H9 (cell line): ENCODE measurements around the gene LASP1. TPM values are rescaled to one million over a fixed set of nuclear protein-coding genes. Genes with fewer than 3 reads are reported as not detected.

Experiments used
- DNase-seq: peaks from one replicate; pipeline ENCODE4 v3.0.0-alpha.2; 2017
- H2AFZ ChIP-seq: one replicate; pipeline ENCODE4 v1.6.1; 2013; ENCODE audit warnings: mild to moderate bottlenecking, low read length, control low read depth, moderate library complexity
- H2AK5ac ChIP-seq: 2 replicates; pipeline ENCODE4 v1.6.1; 2013; ENCODE audit warnings: low read length, control low read depth, mixed read lengths; ENCODE audit not compliant: insufficient read length
- H2BK120ac ChIP-seq: one replicate; pipeline ENCODE4 v1.6.1; 2013; ENCODE audit warnings: low read depth, mild to moderate bottlenecking, low read length, control low read depth, inconsistent platforms; ENCODE audit not compliant: poor library complexity, severe bottlenecking
- H2BK12ac ChIP-seq: 2 replicates; pipeline ENCODE4 v1.6.1; 2013; ENCODE audit warnings: low read length, control low read depth, mixed read lengths, low read depth; ENCODE audit not compliant: insufficient read length
- H2BK15ac ChIP-seq: 2 replicates; pipeline ENCODE4 v1.6.1; 2013; ENCODE audit warnings: low read depth, low read length, control low read depth
- H2BK20ac ChIP-seq: one replicate; pipeline ENCODE4 v1.6.1; 2013; ENCODE audit warnings: low read depth, mild to moderate bottlenecking, low read length, control low read depth, inconsistent platforms; ENCODE audit not compliant: poor library complexity, severe bottlenecking
- H2BK5ac ChIP-seq: 2 replicates; pipeline ENCODE4 v1.6.1; 2013; ENCODE audit warnings: low read length, control low read depth, mixed read lengths; ENCODE audit not compliant: insufficient read length
- H3K14ac ChIP-seq: 2 replicates; pipeline ENCODE4 v1.6.1; 2013; ENCODE audit warnings: low read length, control low read depth; ENCODE audit not compliant: insufficient read depth
- H3K18ac ChIP-seq: 2 replicates; pipeline ENCODE4 v1.6.1; 2013; ENCODE audit warnings: low read depth, mild to moderate bottlenecking, mixed read lengths, low read length, control low read depth; ENCODE audit not compliant: insufficient read length
- H3K23ac ChIP-seq: 2 replicates; pipeline ENCODE4 v1.6.1; 2013; ENCODE audit warnings: low read length, control low read depth, mixed read lengths, low read depth; ENCODE audit not compliant: insufficient read length
- H3K23me2 ChIP-seq: 2 replicates; pipeline ENCODE4 v1.6.1; 2013; ENCODE audit warnings: low read depth, mild to moderate bottlenecking, mixed read lengths, low read length, control low read depth; ENCODE audit not compliant: insufficient read length, poor library complexity, severe bottlenecking
- H3K27ac ChIP-seq: 2 replicates; pipeline ENCODE4 v1.5.1; 2013; ENCODE audit warnings: low read length, control low read depth, mixed read lengths, low read depth; ENCODE audit not compliant: insufficient read length
- H3K27me3 ChIP-seq: 2 replicates; pipeline ENCODE4 v1.6.1; 2013; ENCODE audit warnings: low read length, control low read depth, inconsistent platforms; ENCODE audit not compliant: insufficient read depth
- H3K4ac ChIP-seq: 2 replicates; pipeline ENCODE4 v1.6.1; 2013; ENCODE audit warnings: low read depth, mild to moderate bottlenecking, control low read depth, inconsistent platforms, low read length, moderate library complexity
- H3K4me1 ChIP-seq: 2 replicates; pipeline ENCODE4 v1.6.1; 2013; ENCODE audit warnings: low read length, control low read depth, inconsistent platforms; ENCODE audit not compliant: insufficient read depth
- H3K4me2 ChIP-seq: 2 replicates; pipeline ENCODE4 v1.6.1; 2013; ENCODE audit warnings: low read length, control low read depth, mixed read lengths; ENCODE audit not compliant: insufficient read length, insufficient read depth
- H3K56ac ChIP-seq: 2 replicates; pipeline ENCODE4 v1.6.1; 2013; ENCODE audit warnings: low read depth, mild to moderate bottlenecking, mixed read lengths, low read length, control low read depth; ENCODE audit not compliant: insufficient read length
- H3K79me1 ChIP-seq: 2 replicates; pipeline ENCODE4 v1.6.1; 2013; ENCODE audit warnings: low read depth, mild to moderate bottlenecking, moderate library complexity, low read length, control low read depth, inconsistent platforms; ENCODE audit not compliant: insufficient read depth, poor library complexity, severe bottlenecking
- H3K79me2 ChIP-seq: 2 replicates; pipeline ENCODE4 v1.6.1; 2013; ENCODE audit warnings: low read length, control low read depth, inconsistent platforms; ENCODE audit not compliant: insufficient read depth
- H3K9ac ChIP-seq: 2 replicates; pipeline ENCODE4 v1.6.1; 2013; ENCODE audit warnings: low read length, control low read depth, mixed read lengths; ENCODE audit not compliant: insufficient read length; ENCODE audit errors: extremely low read depth
- H3K9me3 ChIP-seq: one replicate; pipeline ENCODE4 v1.6.1; 2013; ENCODE audit warnings: low read depth, low read length, inconsistent platforms; ENCODE audit not compliant: control insufficient read depth
- H3T11ph ChIP-seq: one replicate; pipeline ENCODE4 v1.6.1; 2013; ENCODE audit warnings: mild to moderate bottlenecking, low read length, control low read depth, inconsistent platforms
- H4K20me1 ChIP-seq: one replicate; pipeline ENCODE4 v1.6.1; 2013; ENCODE audit not compliant: control insufficient read depth, insufficient read length, insufficient read depth
- H4K5ac ChIP-seq: 2 replicates; pipeline ENCODE4 v1.6.1; 2013; ENCODE audit warnings: low read depth, mild to moderate bottlenecking, mixed read lengths, low read length, control low read depth; ENCODE audit not compliant: insufficient read length
- H4K8ac ChIP-seq: replicated peaks from 2 replicates; pipeline ENCODE4 v1.6.1; 2013; ENCODE audit warnings: low read length, control low read depth, mixed read lengths, low read depth; ENCODE audit not compliant: insufficient read length
- H4K91ac ChIP-seq: 2 replicates; pipeline ENCODE4 v1.6.1; 2013; ENCODE audit warnings: low read depth, mild to moderate bottlenecking, moderate library complexity, mixed read lengths, low read length, control low read depth; ENCODE audit not compliant: insufficient read length
- H3K27ac Mint-ChIP-seq, 3 experiments: 2 replicates in 2 of 3; 3 replicates in 1 of 3; pipeline ENCODE4 v1.8.0; 2020 to 2021; ENCODE audit warnings: mixed read lengths in 3 of 3, mild to moderate bottlenecking in 1 of 3, moderate library complexity in 1 of 3
- H3K27me3 Mint-ChIP-seq: 2 replicates; pipeline ENCODE4 v1.8.0; 2021; ENCODE audit warnings: low read depth, mild to moderate bottlenecking, moderate library complexity, mixed read lengths
- H3K36me3 Mint-ChIP-seq, 3 experiments: 2 replicates in 2 of 3; 3 replicates in 1 of 3; pipeline ENCODE4 v1.8.0; 2020 to 2021; ENCODE audit warnings: low read depth in 3 of 3, mixed read lengths in 3 of 3; ENCODE audit not compliant: insufficient read depth in 1 of 3
- H3K4me1 Mint-ChIP-seq, 2 experiments: 2 replicates each; pipeline ENCODE4 v1.8.0; 2020; ENCODE audit warnings: mixed read lengths in 2 of 2
- H3K4me3 Mint-ChIP-seq, 2 experiments: 2 replicates in 1 of 2; 3 replicates in 1 of 2; pipeline ENCODE4 v1.8.0; 2020 to 2021; ENCODE audit warnings: mild to moderate bottlenecking in 2 of 2, mixed read lengths in 2 of 2, moderate library complexity in 1 of 2
- H3K9me3 Mint-ChIP-seq, 2 experiments: 2 replicates in 1 of 2; 3 replicates in 1 of 2; pipeline ENCODE4 v1.8.0; 2020; ENCODE audit warnings: mild to moderate bottlenecking in 2 of 2, mixed read lengths in 2 of 2, moderate library complexity in 1 of 2
- WGBS: extraction: QIAGEN DNeasy Blood & Tissue Kit; methylation state at CpG from one replicate; pipeline ENCODE4 v1.1.7; 2013; ENCODE audit warnings: missing lambda C conversion rate, low lambda C conversion rate, mixed read lengths; ENCODE audit not compliant: insufficient read length; ENCODE audit errors: extremely low coverage; 5-methylcytosine and 5-hydroxymethylcytosine counted together
- total RNA-seq: library from RNA; stranded (reverse); gene quantifications from 2 replicates; pipeline ENCODE4 v1.2.1, GENCODE V29; 2021
- TF ChIP-seq, protein P1 (sequence below): fragments of 200-600 bp; sonication (generic); conservative IDR thresholded peaks from 3 replicates; pipeline ENCODE4 v1.8.0; 2021; ENCODE audit warnings: antibody characterized with exemption, mild to moderate bottlenecking

The LASP1 gene
- total RNA-seq, 1 experiment from 2014 or later = 121 TPM

GRCh38 chr17:38914741-38915638 is 45.1 kb downstream of the LASP1 start:
- Mint-ChIP-seq H3K27ac (peak overlapping the region in 1 of 3 experiments; percentile 74; a peak in 2 of 7 replicates), H3K9me3 (no peaks in the 10 kb centered on the region), H3K36me3 (peaks cover 18 to 52% (median 48%) of the 10 kb centered on the region in 3 experiments), H3K4me1 (no peaks in the 10 kb centered on the region), H3K27me3 (no peaks in the 10 kb centered on the region; the same call in 1 of the 2 replicates), H3K4me3 (no peak overlapping the region)
- Histone ChIP-seq H3K9me3 (no peaks in the 10 kb centered on the region), H3K23me2 (no peaks in the 10 kb centered on the region), H3K79me1 (no peaks in the 10 kb centered on the region), H2AFZ (no peak overlapping the region), H3K23ac (no peak overlapping the region), H2BK12ac (no peak overlapping the region), H4K91ac (no peak overlapping the region), H3K27me3 (no peaks in the 10 kb centered on the region), H3K4ac (no peak overlapping the region), H2BK15ac (no peak overlapping the region), H3K4me1 (no peaks in the 10 kb centered on the region), H2BK120ac (no peak overlapping the region), H3K14ac (no peak overlapping the region), H3K27ac (no peak overlapping the region), H3K56ac (no peak overlapping the region), H3K9ac (no peak overlapping the region), H4K5ac (no peak overlapping the region), H3T11ph (no peak overlapping the region), H3K18ac (no peak overlapping the region), H2BK5ac (no peak overlapping the region), H4K20me1 (no peaks in the 10 kb centered on the region), H3K4me2 (no peak overlapping the region), H3K79me2 (no peaks in the 10 kb centered on the region), H2AK5ac (no peak overlapping the region), H4K8ac (no peak overlapping the region), H2BK20ac (no peak overlapping the region)
- TF ChIP-seq, protein P1, sequence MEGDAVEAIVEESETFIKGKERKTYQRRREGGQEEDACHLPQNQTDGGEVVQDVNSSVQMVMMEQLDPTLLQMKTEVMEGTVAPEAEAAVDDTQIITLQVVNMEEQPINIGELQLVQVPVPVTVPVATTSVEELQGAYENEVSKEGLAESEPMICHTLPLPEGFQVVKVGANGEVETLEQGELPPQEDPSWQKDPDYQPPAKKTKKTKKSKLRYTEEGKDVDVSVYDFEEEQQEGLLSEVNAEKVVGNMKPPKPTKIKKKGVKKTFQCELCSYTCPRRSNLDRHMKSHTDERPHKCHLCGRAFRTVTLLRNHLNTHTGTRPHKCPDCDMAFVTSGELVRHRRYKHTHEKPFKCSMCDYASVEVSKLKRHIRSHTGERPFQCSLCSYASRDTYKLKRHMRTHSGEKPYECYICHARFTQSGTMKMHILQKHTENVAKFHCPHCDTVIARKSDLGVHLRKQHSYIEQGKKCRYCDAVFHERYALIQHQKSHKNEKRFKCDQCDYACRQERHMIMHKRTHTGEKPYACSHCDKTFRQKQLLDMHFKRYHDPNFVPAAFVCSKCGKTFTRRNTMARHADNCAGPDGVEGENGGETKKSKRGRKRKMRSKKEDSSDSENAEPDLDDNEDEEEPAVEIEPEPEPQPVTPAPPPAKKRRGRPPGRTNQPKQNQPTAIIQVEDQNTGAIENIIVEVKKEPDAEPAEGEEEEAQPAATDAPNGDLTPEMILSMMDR = peak; percentile 50
- no CpG with 5 or more reads among the region's 20 CpGs for WGBS
- DNase-seq = peak; percentile 74
